ENCODE results near the gene SPRED2.

Gene SPRED2

DNA sequence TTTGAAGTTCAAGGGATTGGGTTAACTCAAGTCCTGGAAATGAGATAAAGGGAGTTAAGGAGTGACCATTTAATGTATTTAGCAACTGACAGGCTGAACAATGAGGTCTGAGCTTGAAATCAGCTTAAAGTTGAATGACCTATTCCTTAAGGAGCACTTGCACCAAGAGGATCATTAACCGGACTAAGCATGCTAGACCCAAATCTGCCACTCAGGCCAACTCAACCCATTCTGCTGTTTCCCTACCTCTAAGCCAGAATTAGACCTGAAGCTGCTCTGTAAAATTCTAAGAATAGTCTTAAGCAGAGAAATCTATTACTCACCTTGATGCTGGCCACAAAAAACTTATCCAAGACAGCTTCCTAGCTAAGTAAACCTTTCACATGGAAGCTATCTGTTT lies 59.8 kb downstream of the SPRED2 start:
- no peak for DNase-seq (ENCODE audit: low read depth in 1 of 2, low spot score in 1 of 2)
- no peak overlapping the region for H3K27ac ChIP-seq (replicated peaks)
- TF ChIP-seq, protein P1, sequence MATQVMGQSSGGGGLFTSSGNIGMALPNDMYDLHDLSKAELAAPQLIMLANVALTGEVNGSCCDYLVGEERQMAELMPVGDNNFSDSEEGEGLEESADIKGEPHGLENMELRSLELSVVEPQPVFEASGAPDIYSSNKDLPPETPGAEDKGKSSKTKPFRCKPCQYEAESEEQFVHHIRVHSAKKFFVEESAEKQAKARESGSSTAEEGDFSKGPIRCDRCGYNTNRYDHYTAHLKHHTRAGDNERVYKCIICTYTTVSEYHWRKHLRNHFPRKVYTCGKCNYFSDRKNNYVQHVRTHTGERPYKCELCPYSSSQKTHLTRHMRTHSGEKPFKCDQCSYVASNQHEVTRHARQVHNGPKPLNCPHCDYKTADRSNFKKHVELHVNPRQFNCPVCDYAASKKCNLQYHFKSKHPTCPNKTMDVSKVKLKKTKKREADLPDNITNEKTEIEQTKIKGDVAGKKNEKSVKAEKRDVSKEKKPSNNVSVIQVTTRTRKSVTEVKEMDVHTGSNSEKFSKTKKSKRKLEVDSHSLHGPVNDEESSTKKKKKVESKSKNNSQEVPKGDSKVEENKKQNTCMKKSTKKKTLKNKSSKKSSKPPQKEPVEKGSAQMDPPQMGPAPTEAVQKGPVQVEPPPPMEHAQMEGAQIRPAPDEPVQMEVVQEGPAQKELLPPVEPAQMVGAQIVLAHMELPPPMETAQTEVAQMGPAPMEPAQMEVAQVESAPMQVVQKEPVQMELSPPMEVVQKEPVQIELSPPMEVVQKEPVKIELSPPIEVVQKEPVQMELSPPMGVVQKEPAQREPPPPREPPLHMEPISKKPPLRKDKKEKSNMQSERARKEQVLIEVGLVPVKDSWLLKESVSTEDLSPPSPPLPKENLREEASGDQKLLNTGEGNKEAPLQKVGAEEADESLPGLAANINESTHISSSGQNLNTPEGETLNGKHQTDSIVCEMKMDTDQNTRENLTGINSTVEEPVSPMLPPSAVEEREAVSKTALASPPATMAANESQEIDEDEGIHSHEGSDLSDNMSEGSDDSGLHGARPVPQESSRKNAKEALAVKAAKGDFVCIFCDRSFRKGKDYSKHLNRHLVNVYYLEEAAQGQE (IDR thresholded peaks at IDR 0.05; ENCODE audit: insufficient replicate concordance, low read depth), result no peak
- no peak for TF ChIP-seq POLR2AphosphoS5 (IDR thresholded peaks at IDR 0.05; ENCODE audit: low read depth)
- TF ChIP-seq SPI1 (IDR thresholded peaks at IDR 0.05; ENCODE audit: borderline replicate concordance, low read depth), result no peak
- TF ChIP-seq, protein P2, sequence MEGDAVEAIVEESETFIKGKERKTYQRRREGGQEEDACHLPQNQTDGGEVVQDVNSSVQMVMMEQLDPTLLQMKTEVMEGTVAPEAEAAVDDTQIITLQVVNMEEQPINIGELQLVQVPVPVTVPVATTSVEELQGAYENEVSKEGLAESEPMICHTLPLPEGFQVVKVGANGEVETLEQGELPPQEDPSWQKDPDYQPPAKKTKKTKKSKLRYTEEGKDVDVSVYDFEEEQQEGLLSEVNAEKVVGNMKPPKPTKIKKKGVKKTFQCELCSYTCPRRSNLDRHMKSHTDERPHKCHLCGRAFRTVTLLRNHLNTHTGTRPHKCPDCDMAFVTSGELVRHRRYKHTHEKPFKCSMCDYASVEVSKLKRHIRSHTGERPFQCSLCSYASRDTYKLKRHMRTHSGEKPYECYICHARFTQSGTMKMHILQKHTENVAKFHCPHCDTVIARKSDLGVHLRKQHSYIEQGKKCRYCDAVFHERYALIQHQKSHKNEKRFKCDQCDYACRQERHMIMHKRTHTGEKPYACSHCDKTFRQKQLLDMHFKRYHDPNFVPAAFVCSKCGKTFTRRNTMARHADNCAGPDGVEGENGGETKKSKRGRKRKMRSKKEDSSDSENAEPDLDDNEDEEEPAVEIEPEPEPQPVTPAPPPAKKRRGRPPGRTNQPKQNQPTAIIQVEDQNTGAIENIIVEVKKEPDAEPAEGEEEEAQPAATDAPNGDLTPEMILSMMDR (IDR thresholded peaks at IDR 0.05; ENCODE audit: insufficient read depth, low read length), result no peak
- TF ChIP-seq GABPA (IDR thresholded peaks at IDR 0.05; ENCODE audit: low read depth), result no peak
- no peak overlapping the region for H3K4me3 ChIP-seq (replicated peaks; ENCODE audit: insufficient read depth, low read length)
- no peaks in the 10 kb centered on the region for H3K27me3 ChIP-seq (ENCODE audit: insufficient read depth, poor library complexity, severe bottlenecking)

DNA sequence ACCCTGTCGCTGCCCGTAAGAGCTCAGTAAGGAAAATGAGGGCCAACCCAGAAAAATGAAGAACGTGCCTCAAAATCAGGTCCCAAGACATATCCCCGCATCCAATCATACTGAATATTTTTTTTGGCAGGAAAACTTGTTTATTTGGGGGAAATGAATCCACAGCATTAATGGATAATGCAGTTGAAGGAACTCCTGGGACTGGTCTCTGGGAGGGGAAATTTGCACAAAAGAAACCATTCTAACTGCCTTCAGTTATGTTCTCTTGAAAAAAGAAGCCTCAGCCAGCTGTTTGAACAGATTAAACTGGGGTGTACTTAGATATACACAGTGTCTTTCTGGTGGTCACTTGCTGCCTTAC lies 61.3 kb downstream of the SPRED2 start:
- no peak for DNase-seq (ENCODE audit: low read depth in 1 of 2, low spot score in 1 of 2)
- no peak overlapping the region for H3K4me3 ChIP-seq (replicated peaks; ENCODE audit: insufficient read depth, low read length)
- H3K27me3 ChIP-seq (ENCODE audit: insufficient read depth, poor library complexity, severe bottlenecking), result no peaks in the 10 kb centered on the region
- H3K27ac ChIP-seq (replicated peaks), result no peak overlapping the region
- TF ChIP-seq GABPA (IDR thresholded peaks at IDR 0.05; ENCODE audit: low read depth), result no peak
- no peak for TF ChIP-seq SPI1 (IDR thresholded peaks at IDR 0.05; ENCODE audit: borderline replicate concordance, low read depth)
- TF ChIP-seq, protein P2 (IDR thresholded peaks at IDR 0.05; ENCODE audit: insufficient read depth, low read length), result no peak
- TF ChIP-seq, protein P1 (IDR thresholded peaks at IDR 0.05; ENCODE audit: insufficient replicate concordance, low read depth), result no peak
- no peak for TF ChIP-seq POLR2AphosphoS5 (IDR thresholded peaks at IDR 0.05; ENCODE audit: low read depth)

DNA sequence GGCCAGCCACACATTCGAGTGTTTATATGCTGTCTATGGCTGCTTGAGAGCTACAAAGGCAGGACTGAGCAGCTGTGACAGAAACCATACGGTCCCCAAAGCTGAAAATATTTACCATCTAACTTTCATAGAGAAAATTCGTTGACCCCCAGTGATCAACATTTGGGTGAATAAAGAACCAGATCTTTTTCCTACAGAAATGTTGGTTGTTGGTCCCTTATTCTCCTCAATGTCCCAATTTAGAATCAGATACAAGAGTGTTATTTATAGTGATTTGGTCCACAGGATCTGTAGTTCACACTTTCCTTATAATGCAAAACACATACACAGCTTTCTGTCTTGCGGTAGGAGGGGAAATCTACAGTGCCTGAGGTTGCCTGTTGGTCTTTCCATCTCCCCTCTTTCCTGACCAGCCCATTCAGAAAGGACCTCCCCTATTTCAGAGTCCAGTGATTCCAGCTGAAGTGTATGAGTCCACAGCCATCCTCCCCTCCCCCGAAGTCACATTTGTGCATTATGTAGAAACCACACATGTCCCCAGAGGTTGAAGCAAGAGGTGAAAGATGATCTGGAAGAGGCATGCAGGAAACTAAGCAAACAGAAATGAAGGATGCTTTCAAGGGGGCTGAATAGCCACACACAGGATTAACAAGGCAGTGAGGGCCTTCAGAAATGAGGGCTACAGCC lies 61.9 kb downstream of the SPRED2 start:
- no peak for DNase-seq (ENCODE audit: low read depth in 1 of 2, low spot score in 1 of 2)
- no peak overlapping the region for H3K27ac ChIP-seq (replicated peaks)
- no peaks in the 10 kb centered on the region for H3K27me3 ChIP-seq (ENCODE audit: insufficient read depth, poor library complexity, severe bottlenecking)
- TF ChIP-seq, protein P1 (IDR thresholded peaks at IDR 0.05; ENCODE audit: insufficient replicate concordance, low read depth), result no peak
- TF ChIP-seq GABPA (IDR thresholded peaks at IDR 0.05; ENCODE audit: low read depth) (no peak), POLR2AphosphoS5 (IDR thresholded peaks at IDR 0.05; ENCODE audit: low read depth) (no peak), SPI1 (IDR thresholded peaks at IDR 0.05; ENCODE audit: borderline replicate concordance, low read depth) (no peak)
- TF ChIP-seq, protein P2 (IDR thresholded peaks at IDR 0.05; ENCODE audit: insufficient read depth, low read length), result no peak
- H3K4me3 ChIP-seq (replicated peaks; ENCODE audit: insufficient read depth, low read length), result no peak overlapping the region
